ENCODE data around the gene IDH3A. TPM values are rescaled to one million over a fixed set of nuclear protein-coding genes. Genes with fewer than 3 reads are reported as not detected.

Gene IDH3A
- total RNA-seq, 1 experiment from 2014 or later, result 74.8 TPM

DNA sequence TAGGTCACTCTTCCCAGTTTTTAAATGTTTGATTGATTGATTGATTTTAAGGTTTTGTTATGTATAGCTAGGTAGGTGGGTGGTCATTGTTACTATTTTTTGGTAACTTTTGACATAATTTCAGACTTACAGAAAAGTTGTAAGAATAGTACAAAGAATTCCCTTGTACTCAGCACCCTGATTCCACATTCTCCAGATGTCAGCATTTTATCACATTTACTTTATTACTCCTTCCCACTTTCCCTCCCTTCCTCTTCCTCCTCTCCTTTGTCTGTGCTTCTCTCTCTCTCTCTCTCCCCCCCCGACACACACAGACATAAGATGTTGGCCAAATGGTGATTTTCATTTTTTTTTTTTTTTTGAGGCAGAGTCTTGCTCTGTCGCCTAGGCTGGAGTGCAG, 14.8 kb downstream of the IDH3A start:
- DNase-seq (ENCODE audit: low read depth), result no peak

DNA sequence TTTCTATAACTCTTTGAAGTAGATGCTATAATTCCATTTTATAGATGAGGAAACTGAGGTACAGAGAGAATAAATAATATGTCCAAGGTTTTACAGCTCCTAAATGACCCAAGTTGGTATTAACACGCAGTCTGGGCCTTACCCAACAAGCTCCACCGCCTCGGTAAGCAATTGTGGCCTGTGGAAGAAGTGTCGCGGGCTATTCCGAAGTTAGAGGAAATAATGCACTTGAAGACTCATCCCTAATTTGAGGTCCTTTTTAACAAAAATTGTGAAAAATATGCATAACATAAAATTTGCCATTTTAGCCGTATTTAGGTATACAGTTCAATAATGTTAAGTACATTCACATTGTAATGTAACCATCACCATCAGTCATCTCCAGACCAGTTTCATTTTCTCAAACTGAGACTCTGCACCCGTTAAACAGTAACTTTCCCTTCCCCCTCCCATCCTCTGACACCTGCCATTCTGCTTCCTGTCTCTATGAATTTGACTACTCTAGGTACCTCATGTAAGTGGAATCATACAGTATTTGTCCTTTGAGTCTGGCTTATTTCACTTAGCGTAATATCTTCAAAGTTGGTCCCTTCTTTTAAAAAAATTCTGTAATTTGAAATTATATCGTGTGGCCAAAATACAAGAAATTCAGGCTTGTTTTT, 18.2 kb downstream of the IDH3A start:
- no peak for DNase-seq (ENCODE audit: low read depth)

DNA sequence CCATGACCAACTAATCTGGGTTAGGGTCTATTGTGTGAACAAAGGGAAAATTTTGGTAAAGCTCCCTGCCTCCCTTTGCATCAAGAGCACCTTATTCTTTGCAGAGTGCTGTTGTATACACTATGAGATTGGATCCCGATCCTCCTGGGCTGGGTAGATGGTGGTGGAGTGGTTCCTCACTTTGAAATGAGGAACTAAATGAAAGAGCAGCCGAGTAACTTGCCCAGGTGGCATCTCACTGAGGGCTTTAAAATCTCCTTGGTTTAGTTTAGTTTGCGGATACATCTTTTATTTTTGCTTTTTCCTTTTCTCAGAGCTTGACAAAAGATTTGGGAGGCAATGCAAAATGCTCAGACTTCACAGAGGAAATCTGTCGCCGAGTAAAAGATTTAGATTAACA, 19.4 kb downstream of the IDH3A start:
- no peak for DNase-seq (ENCODE audit: low read depth)

DNA sequence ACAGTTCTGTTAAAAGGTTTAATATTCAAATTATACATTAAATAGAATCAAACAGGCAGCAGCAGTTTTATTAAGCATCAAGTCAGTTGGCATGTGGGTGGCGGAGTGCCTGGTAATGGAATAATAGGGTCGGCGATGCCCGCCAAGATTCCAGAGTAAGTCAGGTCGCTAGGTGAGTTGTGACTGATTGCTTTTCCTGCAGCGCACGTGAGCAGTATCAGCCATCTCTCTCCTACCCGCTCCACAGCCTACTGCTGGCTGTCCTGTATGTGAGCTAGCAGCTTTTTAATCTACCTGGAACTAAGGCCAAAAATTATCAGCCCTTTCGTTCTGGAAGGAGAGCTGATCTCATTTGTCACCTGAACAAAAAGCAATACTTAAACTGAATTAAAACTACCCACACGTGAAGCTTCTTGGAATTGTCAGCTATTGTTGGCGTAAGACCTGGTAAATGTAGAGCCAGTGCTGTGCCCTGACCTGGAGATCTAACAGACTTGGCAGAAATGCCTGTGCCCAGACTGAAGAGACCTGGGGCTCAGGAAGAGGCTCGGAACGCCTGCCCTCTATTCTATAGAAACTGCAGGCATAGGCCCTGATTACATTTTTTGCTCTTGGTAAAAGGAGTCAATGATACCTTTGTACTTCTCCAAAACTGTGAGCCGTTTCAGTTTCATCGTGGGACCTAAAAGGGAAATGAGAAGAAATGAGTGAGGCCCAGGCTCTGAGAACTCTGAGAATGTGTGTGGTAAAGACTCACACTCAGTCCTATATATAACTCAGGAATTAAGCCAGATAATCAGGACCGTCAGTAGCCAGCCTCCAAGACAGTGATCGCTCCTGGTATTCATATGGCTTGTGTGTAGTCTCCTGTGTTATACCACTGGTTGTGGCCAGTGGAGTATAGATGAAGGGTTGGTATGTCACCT, 21.9 kb downstream of the IDH3A start:
- no peak for DNase-seq (ENCODE audit: low read depth)

GRCh38 chr15:78171864-78172472, 22.8 kb downstream of the IDH3A start:
- DNase-seq (ENCODE audit: low read depth), result no peak

GRCh38 chr15:78174401-78174800, 25.2 kb downstream of the IDH3A start:
- no peak for DNase-seq (ENCODE audit: low read depth)

GRCh38 chr15:78175330-78175729, 26.2 kb downstream of the IDH3A start:
- DNase-seq (ENCODE audit: low read depth), result no peak

DNA sequence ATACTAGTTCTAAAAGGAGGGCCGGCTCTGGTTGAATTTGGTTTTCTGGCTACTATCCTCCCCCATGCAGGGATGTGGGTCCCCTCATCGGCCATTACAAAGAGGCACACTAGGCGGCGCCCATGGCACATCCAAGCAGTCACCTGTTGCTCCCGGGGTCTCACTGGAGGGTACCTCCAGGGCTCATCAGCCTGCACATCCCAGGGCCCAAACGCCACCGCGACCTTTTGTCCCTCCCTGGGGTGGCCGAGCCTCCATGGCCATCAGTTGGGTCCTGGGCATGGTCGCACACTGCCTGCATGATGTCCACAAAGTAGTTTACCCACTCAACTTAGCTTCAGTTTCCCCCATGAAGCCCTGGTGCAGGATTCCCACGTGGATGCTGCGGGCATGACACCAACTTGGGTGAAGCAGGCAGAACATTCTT, 28.3 kb downstream of the IDH3A start:
- peak; percentile 47 for DNase-seq (ENCODE audit: low read depth)

DNA sequence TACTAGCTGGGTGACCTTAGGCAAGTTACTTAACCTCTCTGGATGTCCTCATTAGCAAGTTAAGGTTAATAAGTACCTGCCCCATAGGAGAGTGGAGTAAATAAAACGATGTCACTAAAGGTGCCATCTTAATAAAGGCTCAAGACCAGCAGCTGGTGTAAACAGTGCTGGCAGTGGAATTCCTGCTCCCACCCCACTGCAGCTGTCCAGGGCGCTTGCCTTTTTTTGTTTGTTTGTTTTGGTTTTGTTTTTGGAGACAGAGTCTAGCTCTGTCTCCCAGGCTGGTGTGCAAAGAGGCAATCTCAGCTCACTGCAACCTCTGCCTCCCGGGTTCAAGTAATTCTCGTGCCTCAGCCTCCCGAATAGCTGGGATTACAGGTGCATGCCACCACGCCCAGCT, 28.9 kb downstream of the IDH3A start:
- DNase-seq (ENCODE audit: low read depth), result no peak

- no peak for DNase-seq (ENCODE audit: low read depth)
Observed at GRCh38 chr15:78179286-78179840, 30.2 kb downstream of the IDH3A start.

DNA sequence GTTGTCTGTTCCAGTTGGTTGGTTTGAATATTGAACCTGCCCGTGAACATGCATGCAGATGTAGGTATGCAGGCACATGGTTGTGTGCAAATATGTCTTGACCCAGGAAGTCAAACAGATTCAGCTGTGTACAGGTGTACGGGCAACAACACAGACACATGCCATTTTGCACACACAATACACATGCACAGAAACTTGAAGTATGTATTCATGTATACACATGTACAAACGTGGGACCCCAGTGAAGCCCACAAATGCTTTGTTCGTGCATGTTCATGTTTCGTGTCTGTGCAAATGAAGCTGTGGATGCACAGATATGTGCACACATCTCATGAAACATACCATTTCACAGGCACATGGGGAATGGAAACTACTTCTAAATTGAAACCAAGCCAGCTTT, 30.7 kb downstream of the IDH3A start:
- DNase-seq (ENCODE audit: low read depth), result no peak

DNA sequence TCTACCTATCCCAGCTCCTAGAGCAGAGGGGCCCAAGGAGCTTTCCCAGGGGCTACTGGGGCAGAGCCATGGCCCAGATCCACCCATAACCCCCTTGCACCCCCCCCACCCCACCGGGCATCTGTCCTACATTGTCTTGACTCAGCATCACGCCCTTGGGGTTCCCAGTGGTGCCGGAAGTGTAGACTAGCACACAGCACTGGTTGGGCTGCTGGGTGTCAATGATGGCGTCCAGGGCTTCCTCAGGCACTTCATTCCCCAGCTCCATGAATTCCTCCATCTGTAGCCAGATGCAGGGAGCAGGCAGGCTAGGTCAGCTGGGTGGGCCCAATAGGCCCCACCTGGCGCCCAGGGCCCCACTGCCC, 33.2 kb downstream of the IDH3A start:
- no peak for DNase-seq (ENCODE audit: low read depth)

DNA sequence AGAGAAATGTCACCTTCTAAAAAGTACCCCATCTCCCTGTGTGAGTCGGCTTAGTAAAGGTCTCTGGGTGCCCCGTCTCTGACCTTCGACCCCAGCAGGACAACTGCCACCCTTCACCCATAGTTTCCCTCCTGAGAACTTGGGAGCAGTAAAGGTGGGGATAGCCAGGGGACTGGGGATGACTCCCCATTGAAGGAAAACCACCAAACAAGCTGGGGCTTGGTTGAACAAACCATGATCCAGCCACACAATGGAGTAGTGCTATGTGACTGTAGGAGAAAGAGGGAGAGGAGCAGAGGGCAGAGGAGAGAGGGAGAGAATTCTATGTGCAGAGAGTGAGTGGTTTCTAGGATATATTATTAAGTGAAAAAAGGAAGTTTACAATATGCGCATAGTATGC, 33.7 kb downstream of the IDH3A start:
- DNase-seq (ENCODE audit: low read depth), result no peak

- no peak for DNase-seq (ENCODE audit: low read depth)
Observed at GRCh38 chr15:78192826-78193594, 43.8 kb downstream of the IDH3A start.

- no peak for DNase-seq (ENCODE audit: low read depth)
Observed at GRCh38 chr15:78193731-78194567, 44.8 kb downstream of the IDH3A start.

- DNase-seq (ENCODE audit: low read depth), result no peak
Observed at GRCh38 chr15:78194568-78194925, 45.4 kb downstream of the IDH3A start.

DNA sequence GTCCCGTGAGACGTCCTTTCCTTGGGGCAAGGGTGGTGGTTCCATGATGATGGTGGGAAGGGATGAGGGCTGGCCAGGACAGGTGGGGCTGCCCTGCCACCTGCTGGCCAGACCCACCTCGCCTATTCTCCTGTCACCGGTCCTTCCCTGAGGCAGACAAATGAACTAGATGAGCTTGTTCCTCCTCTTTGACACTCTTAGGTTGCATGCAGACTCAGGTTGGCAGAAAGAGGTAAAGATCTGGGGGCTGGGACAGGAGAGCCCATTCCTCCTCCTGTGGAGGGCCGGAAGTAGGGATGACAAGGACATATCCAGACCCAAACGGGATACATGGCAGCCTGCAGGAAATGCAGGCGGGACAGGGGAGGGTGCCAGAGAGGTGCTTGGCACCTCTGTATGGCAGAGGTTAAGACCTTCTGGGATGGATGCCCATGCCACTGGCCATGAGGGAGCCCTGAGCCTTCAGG, 46.6 kb downstream of the IDH3A start:
- DNase-seq (ENCODE audit: low read depth), result peak; percentile 34

- no peak for DNase-seq (ENCODE audit: low read depth)
Observed at GRCh38 chr15:78197632-78198031, 48.5 kb downstream of the IDH3A start.

DNA sequence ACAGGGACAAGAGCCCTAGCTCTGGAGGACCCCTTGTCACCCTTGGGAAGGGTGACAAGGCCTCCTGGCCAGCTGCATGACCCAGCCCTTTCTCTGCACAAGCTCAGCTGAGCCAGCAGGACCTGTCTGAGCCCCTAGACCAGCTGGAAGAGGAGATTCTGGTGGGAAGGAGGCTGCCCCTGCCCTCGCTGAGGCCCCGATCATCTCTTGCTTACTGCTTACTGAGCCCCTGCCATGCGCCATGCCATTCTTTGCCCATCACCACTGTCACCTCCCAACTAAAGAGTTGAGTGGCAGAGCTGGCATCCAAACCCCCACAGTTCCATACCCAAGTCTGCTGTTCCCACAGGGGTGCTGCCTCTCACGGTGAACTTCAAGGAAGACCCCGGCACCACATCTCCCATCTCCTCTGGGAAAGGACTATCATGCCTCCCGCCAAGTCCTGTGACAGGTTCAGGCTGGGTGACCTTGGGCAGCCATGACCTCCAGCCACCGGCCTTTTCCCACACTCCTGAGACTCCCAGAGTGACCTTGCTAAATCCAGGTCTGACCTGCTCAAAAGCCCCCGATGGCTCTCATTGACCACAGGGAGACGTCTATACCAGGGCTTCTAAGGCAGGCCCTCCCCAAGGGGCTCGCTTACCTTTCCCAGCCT, 51.2 kb downstream of the IDH3A start:
- no peak for DNase-seq (ENCODE audit: low read depth)
